GM12891 (cell line): ENCODE measurements around the gene IL11.

Experiments
- POLR2A ChIP-seq: IDR thresholded peaks from 2 replicates; pipeline ENCODE4 v1.6.1; 2011; ENCODE audit warnings: low read depth, low read length, control low read depth
- POLR2AphosphoS5 ChIP-seq: IDR thresholded peaks from 2 replicates; pipeline ENCODE4 v1.6.1; 2011; ENCODE audit warnings: low read depth, low read length, control low read depth
- SPI1 ChIP-seq: IDR thresholded peaks from 2 replicates; pipeline ENCODE4 v1.6.1; 2011; ENCODE audit warnings: low read depth, low read length, control low read depth

- TF ChIP-seq SPI1 (no peak), POLR2AphosphoS5 (no peak), POLR2A (no peak)
Observed at GRCh38 chr19:55365245-55365644, 5.0 kb downstream of the IL11 start.
